AG09309 (cell line): ENCODE results near the gene LIN7A.

ENCODE experiments used
- DNase-seq: peaks from one replicate; pipeline ENCODE4 v3.0.0-alpha.2; 2010; ENCODE audit warnings: low read depth
- H3K4me3 ChIP-seq: 2 replicates; pipeline ENCODE4 v1.5.1; 2011; ENCODE audit warnings: mild to moderate bottlenecking, low read depth, low read length, moderate library complexity; ENCODE audit not compliant: control insufficient read depth
- TF ChIP-seq, protein P1 (sequence below): IDR thresholded peaks from 2 replicates; pipeline ENCODE4 v1.5.1; 2011; ENCODE audit warnings: mild to moderate bottlenecking, low read depth, low read length, inconsistent platforms; ENCODE audit not compliant: insufficient read depth, control insufficient read depth; ENCODE audit errors: missing control alignments

Gene LIN7A

DNA sequence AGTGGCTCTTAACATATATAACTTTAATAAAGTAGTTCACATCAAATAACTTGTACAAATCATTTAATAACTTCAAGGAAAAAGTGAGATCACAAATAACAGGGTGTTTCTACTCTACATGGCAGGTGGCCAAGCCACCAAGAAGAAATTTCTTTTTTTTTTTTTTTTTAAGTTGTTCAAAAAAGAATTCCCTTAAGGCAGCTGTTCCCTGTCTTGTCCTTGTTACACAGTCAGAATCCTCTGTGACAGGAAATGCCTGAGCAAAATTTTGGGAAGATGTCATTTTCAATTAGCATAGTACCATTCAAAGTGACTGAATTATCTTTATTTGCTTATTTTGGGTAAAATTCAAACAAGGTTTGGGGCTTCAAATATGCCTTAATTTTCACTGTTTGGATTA lies 79.4 kb downstream of the LIN7A start:
- TF ChIP-seq, protein P1, sequence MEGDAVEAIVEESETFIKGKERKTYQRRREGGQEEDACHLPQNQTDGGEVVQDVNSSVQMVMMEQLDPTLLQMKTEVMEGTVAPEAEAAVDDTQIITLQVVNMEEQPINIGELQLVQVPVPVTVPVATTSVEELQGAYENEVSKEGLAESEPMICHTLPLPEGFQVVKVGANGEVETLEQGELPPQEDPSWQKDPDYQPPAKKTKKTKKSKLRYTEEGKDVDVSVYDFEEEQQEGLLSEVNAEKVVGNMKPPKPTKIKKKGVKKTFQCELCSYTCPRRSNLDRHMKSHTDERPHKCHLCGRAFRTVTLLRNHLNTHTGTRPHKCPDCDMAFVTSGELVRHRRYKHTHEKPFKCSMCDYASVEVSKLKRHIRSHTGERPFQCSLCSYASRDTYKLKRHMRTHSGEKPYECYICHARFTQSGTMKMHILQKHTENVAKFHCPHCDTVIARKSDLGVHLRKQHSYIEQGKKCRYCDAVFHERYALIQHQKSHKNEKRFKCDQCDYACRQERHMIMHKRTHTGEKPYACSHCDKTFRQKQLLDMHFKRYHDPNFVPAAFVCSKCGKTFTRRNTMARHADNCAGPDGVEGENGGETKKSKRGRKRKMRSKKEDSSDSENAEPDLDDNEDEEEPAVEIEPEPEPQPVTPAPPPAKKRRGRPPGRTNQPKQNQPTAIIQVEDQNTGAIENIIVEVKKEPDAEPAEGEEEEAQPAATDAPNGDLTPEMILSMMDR = no peak
- H3K4me3 ChIP-seq = no peak overlapping the region
- DNase-seq = no peak

DNA sequence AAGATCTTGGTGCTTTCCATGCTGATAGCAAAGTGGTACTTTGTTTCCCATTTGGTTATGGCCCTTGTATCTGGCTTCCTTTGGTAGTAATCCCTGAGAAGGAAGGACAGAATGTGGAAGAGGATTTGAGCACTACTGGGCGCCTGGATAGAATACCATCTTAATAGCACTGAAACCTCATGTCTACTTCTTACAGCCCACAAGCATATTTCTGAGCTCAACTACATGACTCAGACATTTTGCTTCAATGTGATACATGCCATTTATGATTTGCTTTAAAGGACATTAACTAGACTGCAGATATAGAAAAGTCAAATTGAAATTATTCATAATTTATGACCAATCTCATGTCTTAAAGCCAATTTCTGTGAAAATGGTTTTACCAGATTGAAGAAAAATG lies 80.4 kb downstream of the LIN7A start:
- no peak overlapping the region for H3K4me3 ChIP-seq
- TF ChIP-seq, protein P1 = no peak
- peak; percentile 50 for DNase-seq

DNA sequence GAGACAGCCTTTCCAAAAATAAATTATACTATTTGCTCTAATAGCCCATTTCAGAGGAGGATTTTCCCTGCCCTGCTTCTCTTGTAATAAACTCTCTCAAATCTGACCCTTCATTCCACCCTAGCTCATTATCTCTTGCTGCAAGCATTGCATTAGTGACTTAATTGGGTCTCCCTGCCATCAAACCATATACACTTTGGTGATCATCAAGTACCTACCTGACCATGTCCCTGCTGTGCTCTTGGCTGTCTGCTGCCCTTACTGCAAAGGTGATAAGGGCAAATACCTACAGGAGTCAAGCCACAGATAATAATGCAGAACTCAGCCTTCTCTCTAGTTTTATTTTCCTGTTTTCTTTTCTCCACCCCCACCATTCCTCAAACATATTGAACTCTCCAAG lies 88.4 kb downstream of the LIN7A start:
- DNase-seq = no peak

DNA sequence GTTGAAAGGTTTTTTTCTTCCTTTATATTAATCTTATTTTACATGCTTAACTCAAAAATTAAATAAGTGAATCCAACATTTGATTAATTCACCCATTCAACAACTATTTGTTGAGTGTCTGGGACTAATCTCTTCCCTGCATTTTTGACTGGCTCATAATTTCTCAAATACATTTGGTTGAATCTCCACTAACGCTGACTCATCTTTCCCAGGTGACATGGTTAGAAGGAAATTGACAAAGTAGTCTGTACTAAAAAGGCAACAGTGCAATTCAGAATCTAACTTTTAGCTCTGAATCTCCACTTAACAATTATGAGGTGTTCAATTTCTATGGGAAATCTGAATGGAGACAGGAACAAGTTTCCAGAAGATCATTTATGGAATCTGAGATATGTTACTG lies 88.9 kb downstream of the LIN7A start:
- H3K4me3 ChIP-seq = no peak overlapping the region
- TF ChIP-seq, protein P1 = no peak
- DNase-seq = no peak

More for the DNA sequence above, 88.4 kb downstream of the LIN7A start:
- H3K4me3 ChIP-seq = no peak overlapping the region
- TF ChIP-seq, protein P1 = no peak

- no peak for DNase-seq
- H3K4me3 ChIP-seq = no peak overlapping the region
- TF ChIP-seq, protein P1 = no peak
These were observed 90.2 kb downstream of the LIN7A start for GRCh38 chr12:80847575-80847974.

- no peak overlapping the region for H3K4me3 ChIP-seq
- DNase-seq = no peak
- TF ChIP-seq, protein P1 = no peak
These were observed 90.8 kb downstream of the LIN7A start for GRCh38 chr12:80846952-80847351.

GRCh38 chr12:80845639-80846038 lies 92.1 kb downstream of the LIN7A start:
- DNase-seq = no peak
- TF ChIP-seq, protein P1 = no peak
- no peak overlapping the region for H3K4me3 ChIP-seq
